ENCODE data around the gene FBXO3.
"Not testable (repeated sequence)": the region's sequence is repeated elsewhere in the genome, so short reads cannot be mapped to it uniquely, and the experiment has no call there.

The FBXO3 gene

GRCh38 chr11:33724644-33725035, 49.7 kb downstream of the FBXO3 start:
- DNase-seq: peak; percentile 17

- no peak for DNase-seq
Observed at GRCh38 chr11:33723238-33723881, 51.0 kb downstream of the FBXO3 start.

- no peak for DNase-seq
Observed at GRCh38 chr11:33722590-33723234, 51.6 kb downstream of the FBXO3 start.

GRCh38 chr11:33721984-33722383, 52.3 kb downstream of the FBXO3 start:
- DNase-seq: no peak

GRCh38 chr11:33721426-33721825, 52.9 kb downstream of the FBXO3 start:
- no peak for DNase-seq

- DNase-seq: no peak
Observed at GRCh38 chr11:33719587-33719986, 54.7 kb downstream of the FBXO3 start.

- no peak for DNase-seq
Observed at GRCh38 chr11:33718440-33718839, 55.9 kb downstream of the FBXO3 start.

- no peak for DNase-seq
Observed at GRCh38 chr11:33716243-33716642, 58.1 kb downstream of the FBXO3 start.

- no peak for DNase-seq
Observed at GRCh38 chr11:33713856-33714398, 60.4 kb downstream of the FBXO3 start.

GRCh38 chr11:33713151-33713855, 61.0 kb downstream of the FBXO3 start:
- DNase-seq: no peak

- DNase-seq: no peak
Observed at GRCh38 chr11:33712436-33712835, 61.9 kb downstream of the FBXO3 start.

- DNase-seq: no peak
Observed at GRCh38 chr11:33709466-33709865, 64.9 kb downstream of the FBXO3 start.

- DNase-seq: no peak
Observed at GRCh38 chr11:33708985-33709384, 65.3 kb downstream of the FBXO3 start.

- not testable (repeated sequence) for DNase-seq
Observed at GRCh38 chr11:33707831-33708230, 66.5 kb downstream of the FBXO3 start.

- no peak for DNase-seq
Observed at GRCh38 chr11:33706966-33707365, 67.4 kb downstream of the FBXO3 start.

GRCh38 chr11:33706546-33706945, 67.8 kb downstream of the FBXO3 start:
- DNase-seq: no peak

- no peak for DNase-seq
Observed at GRCh38 chr11:33704240-33705002, 69.9 kb downstream of the FBXO3 start.

GRCh38 chr11:33703788-33704187, 70.5 kb downstream of the FBXO3 start:
- DNase-seq: no peak

GRCh38 chr11:33703234-33703633, 71.1 kb downstream of the FBXO3 start:
- no peak for DNase-seq

GRCh38 chr11:33701302-33702230, 72.8 kb downstream of the FBXO3 start:
- no peak for DNase-seq

- peak; percentile 99 for DNase-seq
Observed at GRCh38 chr11:33700502-33701271, 73.6 kb downstream of the FBXO3 start, which contains the start of gene C11orf91. C11orf91 (minus strand) TSS chr11:33700826; CDS start chr11:33700740, 86 bp downstream.

Data from eye (tissue), 1 donor.